GM21619 (cell line): ENCODE results near the gene GSG1L.

Experiments
- ATAC-seq: cut with Tn5 transposase; IDR thresholded peaks from one replicate; pipeline ENCODE4 v1.9.1; 2021; ENCODE audit not compliant: unreplicated experiment

Gene GSG1L

DNA sequence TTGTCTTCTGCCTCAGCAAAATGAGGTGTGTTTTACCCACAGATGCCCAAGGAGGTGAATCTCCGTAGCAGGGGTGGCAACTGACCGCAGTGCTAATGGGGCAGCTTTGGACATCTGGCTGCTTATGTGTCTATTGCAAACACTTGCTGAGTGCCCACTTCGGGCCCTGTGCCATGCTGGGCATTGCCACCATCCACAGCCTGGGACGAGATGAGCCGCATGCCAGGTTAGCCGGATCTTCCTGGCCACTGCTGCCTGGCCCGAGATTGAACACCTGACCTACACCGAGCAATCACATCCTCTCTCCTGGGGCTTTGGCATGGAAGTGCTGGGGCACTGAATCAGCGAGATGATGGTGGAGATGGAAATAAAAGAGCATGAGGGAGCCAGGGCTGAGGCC, 238.7 kb downstream of the GSG1L start:
- ATAC-seq, result no peak

GRCh38 chr16:27824006-27824405, 239.5 kb downstream of the GSG1L start:
- no peak for ATAC-seq

- no peak for ATAC-seq
These were observed 240.1 kb downstream of the GSG1L start for GRCh38 chr16:27823421-27823820.

- no peak for ATAC-seq
These were observed 240.5 kb downstream of the GSG1L start for GRCh38 chr16:27822996-27823395.

DNA sequence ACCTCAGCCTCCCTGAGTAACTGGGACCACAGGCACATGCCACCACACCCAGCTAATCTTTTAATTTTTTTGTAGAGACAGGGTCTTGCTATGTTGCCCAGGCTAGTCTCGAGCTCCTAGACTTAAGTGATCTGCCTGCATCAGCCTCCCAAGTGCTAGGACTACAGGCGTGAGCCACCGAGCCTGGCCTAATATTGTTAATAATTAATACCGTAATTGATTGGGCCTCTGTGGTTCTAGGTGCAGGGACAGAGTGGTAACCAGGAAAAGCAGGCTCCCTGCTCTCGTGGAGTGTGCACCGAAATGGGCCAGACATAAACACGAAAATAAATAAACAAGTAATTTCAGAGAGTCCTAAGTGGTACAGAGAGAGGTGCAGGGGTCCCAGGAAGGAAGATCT, 241.0 kb downstream of the GSG1L start:
- no peak for ATAC-seq

DNA sequence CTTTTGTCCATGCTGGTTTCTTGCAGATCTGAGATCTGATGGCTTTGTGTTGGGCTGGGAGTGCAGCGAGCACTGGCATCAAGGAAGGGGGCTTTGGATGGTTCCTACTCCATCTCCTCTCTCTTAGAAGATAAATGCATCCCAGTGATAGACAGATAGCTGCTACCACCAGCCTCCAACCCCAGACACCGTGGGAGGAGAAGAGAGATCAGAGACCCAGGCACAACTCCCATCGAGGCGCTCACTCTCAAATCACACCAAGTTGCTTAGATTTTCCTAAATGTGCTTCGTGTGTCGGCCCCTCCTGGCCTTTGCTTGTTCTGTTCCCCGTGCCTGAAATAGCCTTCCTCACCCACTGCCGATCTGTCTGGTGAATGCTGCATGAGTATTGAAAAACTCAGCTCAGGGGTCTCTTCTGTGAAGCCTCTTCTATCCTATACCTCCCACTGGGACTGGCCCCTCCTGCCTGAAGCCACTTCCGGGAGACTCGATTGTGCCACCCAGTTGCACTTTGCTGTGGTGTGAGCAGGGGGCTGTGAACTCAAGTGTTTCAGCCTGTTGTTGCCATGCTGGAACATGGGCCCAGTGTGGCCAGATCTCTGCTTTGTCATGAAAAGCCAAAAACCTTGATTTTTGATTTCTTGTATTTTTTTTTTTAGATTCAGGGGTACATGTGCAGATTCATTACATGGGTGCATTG, 242.7 kb downstream of the GSG1L start:
- no peak for ATAC-seq

DNA sequence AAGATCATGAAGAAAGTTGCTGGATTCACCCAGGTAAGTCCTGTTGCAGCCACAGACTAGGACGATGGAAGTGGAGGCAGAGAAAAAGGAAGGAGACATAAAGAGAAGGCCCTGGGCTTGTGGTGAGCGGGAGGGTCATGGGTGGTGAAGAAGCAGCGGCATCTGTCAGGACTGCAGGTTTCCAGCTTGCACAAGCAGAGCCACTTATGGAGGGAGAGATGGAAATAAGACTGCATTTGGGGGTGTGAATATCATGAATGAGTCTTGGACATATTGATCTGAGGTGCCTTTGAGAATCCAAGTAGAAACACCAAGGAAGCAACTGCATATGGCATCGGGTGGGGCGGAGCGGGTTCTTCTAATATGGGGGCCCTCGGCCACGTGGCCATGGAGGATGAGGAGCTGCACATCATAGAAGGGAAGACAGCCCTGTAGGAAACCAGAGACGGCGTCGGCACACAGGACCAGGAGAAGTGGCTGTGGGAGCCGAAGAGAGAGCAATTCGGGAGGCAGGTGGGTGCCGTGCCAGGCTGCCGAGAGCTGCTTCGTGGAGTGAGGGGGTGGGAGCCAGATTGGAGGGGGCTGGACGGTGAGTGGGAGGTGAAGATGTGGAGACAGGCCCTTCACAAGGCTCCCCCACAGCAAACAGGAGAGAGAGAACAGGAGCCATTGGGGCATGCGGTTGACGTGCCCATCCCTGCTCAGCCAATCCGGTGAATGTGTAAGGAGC, 243.5 kb downstream of the GSG1L start:
- no peak for ATAC-seq

DNA sequence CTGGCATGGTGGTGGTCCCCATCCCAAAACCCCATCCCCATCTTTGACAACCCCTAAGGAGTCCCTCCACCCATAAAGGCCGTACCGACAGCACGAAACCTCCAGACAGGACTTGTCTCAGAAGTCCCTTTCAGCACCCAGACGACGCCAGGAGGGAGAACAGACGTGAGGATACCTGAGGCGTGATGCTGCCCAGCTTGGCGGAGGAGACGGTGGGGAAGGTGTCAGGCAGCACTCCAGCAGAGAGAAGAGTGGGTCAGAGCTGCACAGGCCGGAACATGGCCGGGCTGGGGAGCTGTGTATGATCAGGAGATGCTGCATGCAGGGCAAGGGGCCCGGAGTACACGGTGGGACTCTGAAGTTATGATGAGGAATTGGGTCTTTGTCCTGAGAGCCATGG, 244.2 kb downstream of the GSG1L start:
- ATAC-seq, result no peak

DNA sequence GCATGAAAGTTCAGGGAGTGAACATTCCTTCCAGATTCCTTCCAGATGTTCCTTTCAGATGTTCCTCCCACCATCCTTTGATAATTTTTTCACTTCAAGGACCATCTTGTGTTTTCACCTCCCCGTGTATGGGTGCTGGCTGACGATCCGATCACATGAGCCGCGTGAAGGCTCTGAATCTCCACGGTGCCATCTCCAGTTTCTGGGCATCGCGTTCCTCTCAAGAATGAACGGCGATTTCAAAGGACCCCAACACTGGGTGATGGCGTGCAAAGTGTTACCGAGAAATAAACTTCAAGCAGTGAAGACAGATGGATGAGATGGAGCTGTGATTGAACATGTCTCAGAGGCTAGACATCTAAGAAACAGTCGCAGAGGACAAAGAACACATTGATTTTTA, 245.3 kb downstream of the GSG1L start:
- ATAC-seq, result no peak

- ATAC-seq, result no peak
These were observed 246.5 kb downstream of the GSG1L start for GRCh38 chr16:27817038-27817437.

- no peak for ATAC-seq
These were observed 247.0 kb downstream of the GSG1L start for GRCh38 chr16:27816561-27816960.

- ATAC-seq, result no peak
These were observed 249.9 kb downstream of the GSG1L start for GRCh38 chr16:27813591-27813990.

DNA sequence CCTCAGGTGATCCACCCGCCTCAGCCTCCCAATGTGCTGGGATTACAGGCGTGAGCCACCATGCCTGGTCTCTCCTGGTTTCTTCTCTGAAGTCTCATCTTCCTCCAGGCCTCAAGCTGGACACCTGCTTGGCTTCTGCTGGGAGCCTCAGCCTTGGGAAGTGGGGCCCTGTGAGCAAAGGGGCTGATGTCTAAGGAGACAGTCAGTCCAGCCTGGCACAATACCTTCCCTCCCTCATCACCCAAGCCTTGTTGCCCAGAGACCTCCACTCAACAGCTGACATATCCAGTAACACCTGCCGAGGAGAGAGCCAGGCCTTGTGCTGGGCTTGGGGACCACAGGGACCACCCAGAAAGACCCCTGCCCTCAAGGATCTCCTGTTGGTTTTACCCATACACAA, 251.6 kb downstream of the GSG1L start:
- ATAC-seq, result no peak

GRCh38 chr16:27806986-27807385, 256.5 kb downstream of the GSG1L start:
- no peak for ATAC-seq

DNA sequence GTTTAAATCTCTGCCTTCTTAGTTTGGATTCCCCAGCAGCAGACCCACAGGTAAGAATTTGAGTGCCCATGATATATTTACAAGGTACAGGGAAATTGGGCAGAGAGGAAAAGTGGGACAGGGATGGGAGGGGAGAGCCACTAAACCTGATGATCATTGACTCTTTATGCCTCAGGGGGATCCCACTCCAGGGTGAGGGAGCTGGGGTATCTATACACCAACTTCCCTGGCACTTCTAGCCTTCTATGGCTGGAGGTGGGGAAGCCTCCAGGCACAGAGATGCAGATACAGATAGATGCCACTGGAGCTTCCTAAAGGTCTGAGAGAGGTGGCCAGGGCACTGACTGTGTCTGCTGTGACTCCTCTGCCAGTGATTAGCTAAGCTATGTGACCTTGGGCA, 257.1 kb downstream of the GSG1L start:
- no peak for ATAC-seq

GRCh38 chr16:27805828-27806351, 257.6 kb downstream of the GSG1L start:
- ATAC-seq, result no peak

DNA sequence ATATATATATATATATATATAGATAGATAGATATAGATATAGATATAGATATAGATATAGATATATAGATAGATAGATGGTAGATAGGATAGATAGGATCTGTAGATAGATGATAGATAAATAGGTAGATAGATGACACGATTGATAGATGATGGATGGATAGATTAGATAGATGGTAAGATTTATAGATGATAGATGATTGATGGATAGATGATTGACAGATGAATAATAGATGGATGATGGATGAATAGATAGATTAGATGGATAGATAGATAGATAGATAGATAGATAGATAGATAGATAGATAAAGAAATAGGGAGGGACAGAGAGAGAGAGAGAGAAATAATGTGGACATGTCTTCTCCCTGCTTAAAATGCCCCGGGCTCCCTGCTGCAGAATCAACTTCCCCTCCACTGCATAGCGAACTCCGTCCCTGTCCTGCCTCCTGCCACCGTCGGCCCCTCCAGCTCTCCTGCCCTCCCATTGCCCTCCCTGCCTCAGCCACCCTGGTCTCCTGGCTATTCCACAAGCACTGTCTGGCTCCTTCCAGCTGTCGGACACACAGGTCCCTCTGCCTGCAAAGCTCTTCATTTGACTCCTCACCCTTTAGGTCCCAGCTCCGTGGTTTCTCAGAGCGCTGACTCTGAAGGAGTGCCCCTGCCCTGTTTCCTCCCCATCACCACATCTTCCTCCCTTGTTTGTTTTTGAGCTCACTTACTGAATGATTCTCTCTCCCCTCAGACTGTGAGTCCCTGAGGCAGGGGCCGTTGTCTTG, 259.6 kb downstream of the GSG1L start:
- no peak for ATAC-seq

- ATAC-seq, result no peak
These were observed 260.7 kb downstream of the GSG1L start for GRCh38 chr16:27802664-27803439.

DNA sequence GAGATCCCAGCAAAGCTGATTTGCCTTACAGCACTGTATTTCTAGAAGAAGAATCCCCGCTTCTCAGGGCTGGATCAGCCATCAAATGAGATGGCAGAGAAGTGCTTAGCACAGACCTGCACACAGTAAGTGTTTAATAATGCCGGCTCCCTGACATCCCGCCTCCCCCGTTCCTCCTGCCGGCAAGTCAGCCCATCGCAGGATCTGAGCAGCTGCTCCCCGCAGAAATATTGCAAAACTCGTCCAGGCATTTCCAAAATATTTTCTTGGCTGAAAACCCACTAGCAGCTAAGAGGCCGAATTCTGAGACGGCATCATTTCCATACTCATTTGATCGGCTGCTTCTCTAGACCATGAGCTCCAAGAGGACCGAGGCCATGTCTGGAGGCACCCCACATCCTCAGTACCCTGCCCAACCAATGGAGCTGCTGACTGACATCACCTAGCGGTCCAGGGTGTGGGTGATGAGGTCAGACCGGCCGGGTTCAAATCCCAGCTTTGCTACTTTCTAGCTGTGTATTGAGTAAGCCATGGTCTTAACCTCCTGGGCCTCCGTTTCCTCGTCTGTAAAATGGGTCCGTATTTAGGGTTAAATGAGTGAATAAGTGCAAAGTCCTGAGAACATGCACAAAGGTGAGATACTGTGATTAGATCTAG, 262.1 kb downstream of the GSG1L start:
- no peak for ATAC-seq

DNA sequence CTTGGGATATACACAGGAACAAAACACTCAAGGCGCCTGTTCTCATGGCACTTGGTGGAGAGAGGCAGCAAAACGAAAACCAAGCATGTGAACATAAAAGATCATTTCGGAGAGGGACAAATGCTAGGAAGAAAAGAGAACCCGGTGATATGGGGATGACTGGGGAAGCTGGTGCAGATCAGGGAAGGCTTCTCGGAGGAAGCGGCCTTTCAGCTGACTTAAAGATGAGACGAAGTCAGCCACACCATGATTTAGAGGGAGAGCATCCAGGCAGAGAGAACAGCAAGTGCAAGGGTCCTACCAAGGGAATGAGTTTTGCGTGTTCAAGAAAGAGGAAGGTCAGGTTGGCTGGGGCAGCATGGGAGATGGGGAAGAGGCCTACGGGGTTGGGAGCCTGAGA, 262.7 kb downstream of the GSG1L start:
- no peak for ATAC-seq
